Tibial artery (tissue), 4 donors: Measurements from ENCODE around the gene ING3.

Experiments used
- DNase-seq, 2 donors: peaks; one replicate each; pipeline ENCODE4 v3.0.0-alpha.2; 2019
- H3K27ac ChIP-seq, 2 donors: fragments of 200-600 bp; sonication (generic) in 1 of 2; 1 replicate in 1 of 2; 2 replicates in 1 of 2; pipeline ENCODE4 v1.5.1; 2018 to 2019; ENCODE audit warnings: mild to moderate bottlenecking in 1 of 2
- H3K27me3 ChIP-seq, 2 donors: fragments of 200-600 bp; sonication (generic) in 1 of 2; one replicate each; pipeline versions ENCODE4 v1.5.1 to v1.6.0; 2016 to 2019
- H3K36me3 ChIP-seq, 3 donors: fragments of 200-600 bp; sonication (generic) in 2 of 3; one replicate each; pipeline ENCODE4 v1.5.1; 2016 to 2019; ENCODE audit warnings: mild to moderate bottlenecking in 2 of 3
- H3K4me1 ChIP-seq, 4 donors: fragments of 200-600 bp; sonication (generic) in 2 of 4; 1 replicate in 3 of 4; 2 replicates in 1 of 4; pipeline ENCODE4 v1.5.1; 2016 to 2019
- H3K4me3 ChIP-seq, 2 donors: fragments of 200-600 bp; sonication (generic) in 1 of 2; 1 replicate in 1 of 2; 2 replicates in 1 of 2; pipeline ENCODE4 v1.5.1; 2018 to 2019; ENCODE audit warnings: mild to moderate bottlenecking in 2 of 2
- H3K9me3 ChIP-seq, 3 donors: fragments of 200-600 bp; sonication (generic) in 1 of 3; one replicate each; pipeline ENCODE4 v1.5.1; 2016 to 2019
- intact Hi-C: fragments of 100-400 bp; cut with DNase I; formaldehyde crosslinking; loops from one replicate; pipeline ENCODE4 v1.15.0; 2023; ENCODE audit warnings: low total_unique reads
- TF ChIP-seq, protein P1 (sequence below), 2 experiments: fragments of 200-600 bp in 1 of 2; fragments of 450-650 bp in 1 of 2; IDR thresholded peaks; one replicate each; pipeline ENCODE4 v1.5.1; 2017 to 2019; ENCODE audit warnings: antibody characterized with exemption in 2 of 2, mild to moderate bottlenecking in 1 of 2, moderate library complexity in 1 of 2

Gene ING3

DNA sequence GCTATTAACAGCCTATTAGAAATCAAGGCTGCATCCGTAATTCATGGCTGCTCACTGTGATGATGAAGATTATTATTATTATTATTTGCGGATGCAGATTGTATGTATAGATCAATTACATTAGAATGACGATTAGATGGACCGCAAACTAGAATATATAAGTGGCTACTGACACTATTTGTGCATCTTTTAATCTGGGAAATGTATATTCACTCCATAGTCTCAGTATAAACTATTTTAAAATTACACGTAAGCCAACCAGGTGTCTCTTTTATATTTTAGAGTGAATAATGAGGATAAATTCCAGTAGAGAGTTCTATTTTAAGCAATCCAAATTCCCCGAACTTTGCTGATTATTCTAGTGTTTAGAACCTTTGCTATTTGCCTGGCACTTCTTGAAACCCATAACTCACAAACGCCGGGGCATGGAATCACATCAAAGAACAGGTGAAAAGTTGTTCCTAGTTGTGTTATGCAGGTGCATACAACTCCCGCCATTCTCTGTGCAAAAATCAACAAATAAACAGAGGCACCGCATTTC is 509 bp upstream of the ING3 start:
- no peaks in the 10 kb centered on the region for H3K27me3 ChIP-seq
- peak overlapping the region; percentile 62 to 70 for H3K4me3 ChIP-seq
- DNase-seq, result no peak
- H3K27ac ChIP-seq, result peak overlapping the region; percentile 94 to 95
- TF ChIP-seq, protein P1, sequence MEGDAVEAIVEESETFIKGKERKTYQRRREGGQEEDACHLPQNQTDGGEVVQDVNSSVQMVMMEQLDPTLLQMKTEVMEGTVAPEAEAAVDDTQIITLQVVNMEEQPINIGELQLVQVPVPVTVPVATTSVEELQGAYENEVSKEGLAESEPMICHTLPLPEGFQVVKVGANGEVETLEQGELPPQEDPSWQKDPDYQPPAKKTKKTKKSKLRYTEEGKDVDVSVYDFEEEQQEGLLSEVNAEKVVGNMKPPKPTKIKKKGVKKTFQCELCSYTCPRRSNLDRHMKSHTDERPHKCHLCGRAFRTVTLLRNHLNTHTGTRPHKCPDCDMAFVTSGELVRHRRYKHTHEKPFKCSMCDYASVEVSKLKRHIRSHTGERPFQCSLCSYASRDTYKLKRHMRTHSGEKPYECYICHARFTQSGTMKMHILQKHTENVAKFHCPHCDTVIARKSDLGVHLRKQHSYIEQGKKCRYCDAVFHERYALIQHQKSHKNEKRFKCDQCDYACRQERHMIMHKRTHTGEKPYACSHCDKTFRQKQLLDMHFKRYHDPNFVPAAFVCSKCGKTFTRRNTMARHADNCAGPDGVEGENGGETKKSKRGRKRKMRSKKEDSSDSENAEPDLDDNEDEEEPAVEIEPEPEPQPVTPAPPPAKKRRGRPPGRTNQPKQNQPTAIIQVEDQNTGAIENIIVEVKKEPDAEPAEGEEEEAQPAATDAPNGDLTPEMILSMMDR (IDR thresholded peaks at IDR 0.05), result no peak
- H3K9me3 ChIP-seq, result no peaks in the 10 kb centered on the region
- H3K36me3 ChIP-seq, result peaks cover 8 to 14% (median 12%) of the 10 kb centered on the region in 3 donors
- H3K4me1 ChIP-seq, result peaks cover 0 to 23% (median 9%) of the 10 kb centered on the region in 4 donors
- intact Hi-C loops, result no loop called here

DNA sequence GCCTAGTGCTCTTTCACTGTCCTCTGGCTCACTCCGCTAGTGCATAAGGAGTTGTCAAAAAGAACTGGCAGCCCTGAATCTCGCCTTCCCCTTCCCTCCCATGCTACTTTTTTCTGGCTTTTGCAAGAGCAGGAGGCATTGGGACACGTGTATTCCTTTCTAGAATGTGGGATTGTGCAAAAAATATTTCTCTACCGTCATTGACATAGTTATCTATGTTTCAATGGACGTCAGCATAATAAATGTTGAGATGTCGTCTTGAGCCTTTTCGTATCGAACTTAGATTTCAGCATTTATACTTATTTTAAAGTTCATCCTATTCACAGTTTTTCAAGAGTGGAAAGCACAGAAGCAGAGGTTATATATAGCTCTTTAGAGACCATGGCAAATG is 727 bp downstream of the ING3 start:
- H3K27me3 ChIP-seq, result no peaks in the 10 kb centered on the region
- peaks cover 0 to 23% (median 9%) of the 10 kb centered on the region in 4 donors for H3K4me1 ChIP-seq
- H3K4me3 ChIP-seq, result peak overlapping the region; percentile 62 to 70
- TF ChIP-seq, protein P1 (IDR thresholded peaks at IDR 0.05), result no peak
- no peaks in the 10 kb centered on the region for H3K9me3 ChIP-seq
- peak overlapping the region; percentile 94 to 95 for H3K27ac ChIP-seq
- intact Hi-C loops, result no loop called here
- no peak for DNase-seq
- peaks cover 21 to 27% (median 21%) of the 10 kb centered on the region in 3 donors for H3K36me3 ChIP-seq

- H3K36me3 ChIP-seq, result peaks cover 24 to 32% (median 27%) of the 10 kb centered on the region in 3 donors
- H3K4me3 ChIP-seq, result peak overlapping the region; percentile 62 to 70
- H3K4me1 ChIP-seq, result peaks cover 0 to 23% (median 9%) of the 10 kb centered on the region in 4 donors
- no peaks in the 10 kb centered on the region for H3K27me3 ChIP-seq
- DNase-seq, result no peak
- intact Hi-C loops, result no loop called here
- H3K9me3 ChIP-seq, result no peaks in the 10 kb centered on the region
- TF ChIP-seq, protein P1 (IDR thresholded peaks at IDR 0.05), result no peak
- peak overlapping the region in 1 of 2 donors; percentile 94 for H3K27ac ChIP-seq
Observed at GRCh38 chr7:120951826-120952225, 1.2 kb downstream of the ING3 start.

DNA sequence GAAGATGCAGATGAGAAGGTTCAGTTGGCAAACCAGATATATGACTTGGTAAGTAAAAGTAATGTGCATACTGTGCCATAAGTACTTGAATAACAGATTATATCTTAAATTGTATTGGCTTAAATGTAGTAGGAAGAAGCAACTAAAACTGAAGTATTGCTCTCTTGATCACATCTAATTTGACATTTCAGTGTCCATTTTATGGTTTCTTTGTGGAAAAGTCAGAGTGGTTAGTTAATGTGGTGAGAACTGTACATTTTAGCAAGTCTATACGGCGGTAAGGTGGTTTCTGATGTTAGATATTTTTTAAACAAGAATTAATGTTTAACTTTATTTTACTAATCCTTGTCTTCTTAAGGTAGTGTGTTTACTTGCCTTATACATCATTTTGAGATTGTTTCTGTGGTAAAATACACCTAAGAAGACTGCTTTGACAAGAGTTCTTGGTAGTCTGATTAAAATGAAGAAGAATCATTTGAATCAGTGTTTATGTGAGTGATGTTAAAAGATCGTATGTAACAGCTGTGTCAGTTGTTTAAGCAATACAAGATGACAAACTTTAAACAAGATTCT is 5.1 kb downstream of the ING3 start:
- Histone ChIP-seq H3K9me3 (no peaks in the 10 kb centered on the region), H3K4me1 (peaks cover 0 to 23% (median 8%) of the 10 kb centered on the region in 4 donors), H3K27ac (no peak overlapping the region), H3K27me3 (no peaks in the 10 kb centered on the region), H3K4me3 (no peak overlapping the region), H3K36me3 (peaks cover 35 to 48% (median 37%) of the 10 kb centered on the region in 3 donors)
- TF ChIP-seq, protein P1 (IDR thresholded peaks at IDR 0.05), result no peak
- DNase-seq, result no peak
- intact Hi-C loops, result no loop called here

- H3K9me3 ChIP-seq, result no peaks in the 10 kb centered on the region
- H3K4me1 ChIP-seq, result peaks cover 0 to 4% (median 0%) of the 10 kb centered on the region in 4 donors
- intact Hi-C loops, result no loop called here
- TF ChIP-seq, protein P1 (IDR thresholded peaks at IDR 0.05), result no peak
- H3K27ac ChIP-seq, result no peak overlapping the region
- no peaks in the 10 kb centered on the region for H3K27me3 ChIP-seq
- no peak for DNase-seq
- no peak overlapping the region for H3K4me3 ChIP-seq
- peaks cover 23 to 46% (median 29%) of the 10 kb centered on the region in 3 donors for H3K36me3 ChIP-seq
Observed at GRCh38 chr7:120959929-120960484, 9.4 kb downstream of the ING3 start.
